AG09319 (cell line): ENCODE results near the gene LRRC74A.
A peak's percentile ranks its signal among the peaks of the same experiment; 100 is the strongest.

ENCODE experiments used
- DNase-seq: peaks from one replicate; pipeline ENCODE4 v3.0.0-alpha.2; 2010; ENCODE audit warnings: low read depth; ENCODE audit errors: extremely low read depth
- CTCF ChIP-seq: IDR thresholded peaks from 2 replicates; pipeline ENCODE4 v1.5.1; 2011; ENCODE audit warnings: low read depth, mild to moderate bottlenecking, inconsistent platforms, low read length, moderate library complexity

The LRRC74A gene

GRCh38 chr14:76874734-76875133 is 48.5 kb downstream of the LRRC74A start:
- TF ChIP-seq CTCF, result no peak
- no peak for DNase-seq

- peak; percentile 36 for DNase-seq
- peak; percentile 94 for TF ChIP-seq CTCF
Observed at GRCh38 chr14:76876076-76876475, 49.9 kb downstream of the LRRC74A start.

DNA sequence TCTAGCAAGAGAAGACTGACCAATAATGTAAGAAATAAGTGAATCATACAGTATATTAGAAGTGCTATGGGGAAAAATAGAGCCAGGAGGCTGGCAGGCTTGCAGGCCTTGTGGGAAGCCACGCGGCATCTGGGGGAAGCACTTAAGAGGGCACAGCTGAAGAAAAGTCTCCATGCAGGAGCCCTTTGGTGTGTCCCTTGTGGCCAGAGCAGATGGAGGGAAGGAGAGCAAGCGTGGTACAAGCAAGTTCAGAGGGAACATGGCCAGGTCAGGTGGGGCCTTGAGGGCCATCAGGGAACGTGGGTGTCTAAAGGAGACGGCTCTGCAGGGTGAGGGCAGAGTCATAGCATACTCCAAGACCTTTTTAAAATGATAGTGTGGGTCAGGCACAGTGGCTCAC is 51.7 kb downstream of the LRRC74A start:
- no peak for TF ChIP-seq CTCF
- no peak for DNase-seq

- DNase-seq, result no peak
- no peak for TF ChIP-seq CTCF
Observed at GRCh38 chr14:76880449-76880848, 54.2 kb downstream of the LRRC74A start.

DNA sequence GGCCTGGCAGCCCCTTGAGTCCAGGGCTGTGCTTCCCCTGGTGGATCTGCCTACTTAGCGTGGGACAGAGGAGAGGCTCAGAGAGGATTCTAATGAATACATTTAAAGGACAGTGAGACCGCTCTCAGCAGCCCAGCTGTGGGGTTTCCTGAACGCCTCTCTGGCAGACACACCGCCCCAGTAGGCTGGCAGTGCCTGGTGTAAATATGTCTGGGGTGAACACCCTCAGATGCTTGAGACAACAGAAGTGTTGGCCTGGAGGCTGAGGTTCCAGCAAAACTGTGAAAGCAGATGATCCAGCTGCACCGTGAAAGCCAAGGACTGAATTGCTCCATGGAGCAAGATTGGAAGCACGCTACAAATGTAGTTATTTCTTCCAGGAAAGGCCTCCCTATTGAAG is 55.1 kb downstream of the LRRC74A start:
- no peak for DNase-seq
- no peak for TF ChIP-seq CTCF

- DNase-seq, result peak; percentile 64
- TF ChIP-seq CTCF, result peak; percentile 38
Observed at GRCh38 chr14:76882651-76883050, 56.4 kb downstream of the LRRC74A start.

- no peak for TF ChIP-seq CTCF
- no peak for DNase-seq
Observed at GRCh38 chr14:76883447-76883846, 57.2 kb downstream of the LRRC74A start.
